Jurkat, Clone E6-1 (cell line): ENCODE data around the gene KLK2. TPM values are rescaled to one million over a fixed set of nuclear protein-coding genes. Genes with fewer than 3 reads are reported as not detected.
A peak's percentile ranks its signal among the peaks of the same experiment; 100 is the strongest.

Source experiments
- DNase-seq: peaks from one replicate; pipeline ENCODE4 v3.0.0-alpha.2; 2011; ENCODE audit warnings: low read depth, low spot score
- H3K4me3 ChIP-seq: 2 replicates; pipeline ENCODE4 v1.5.1; 2011; ENCODE audit warnings: mild to moderate bottlenecking, low read length, control low read depth, moderate library complexity
- polyA plus RNA-seq: library from polyadenylated mRNA; unstranded; fragments of >200 nt; gene quantifications from one replicate; pipeline ENCODE4 v1.2.1, GENCODE V29; 2012; ENCODE audit warnings: missing spikeins; ENCODE audit not compliant: insufficient read length, insufficient read depth

Gene KLK2
- polyA plus RNA-seq, result not detected

- no peak for DNase-seq
- no peak within 1 kb of the TSS for H3K4me3 ChIP-seq
These were observed at the start of gene KLK2 for GRCh38 chr19:50873056-50873455. Gene KLK2, plus strand, starts transcription at chr19:50873439. Its CDS starts 35 bp downstream, at chr19:50873474.

- H3K4me3 ChIP-seq, result no peak overlapping the region
- DNase-seq, result no peak
These were observed 46.6 kb upstream of the KLK2 start for GRCh38 chr19:50826492-50827240.

DNA sequence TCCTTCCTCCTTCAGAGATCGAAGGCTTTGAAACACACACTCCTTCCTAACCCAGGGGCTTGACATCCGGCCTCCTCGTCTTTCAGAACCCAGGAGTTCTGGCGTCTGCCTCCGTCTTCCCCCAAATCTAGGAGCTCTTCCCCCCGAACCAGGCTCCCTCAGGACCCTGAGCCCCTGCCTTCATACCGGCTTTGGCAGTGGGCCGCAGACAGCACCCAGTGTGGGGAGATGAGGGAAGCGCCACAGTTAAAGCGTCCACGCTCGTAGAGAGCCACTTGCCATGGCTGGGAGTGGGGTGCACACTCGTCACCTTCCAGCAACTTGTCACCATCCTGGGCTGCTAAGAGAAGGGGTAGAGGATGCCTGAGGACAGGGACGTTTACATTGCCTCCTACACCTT is 45.8 kb upstream of the KLK2 start:
- no peak overlapping the region for H3K4me3 ChIP-seq
- no peak for DNase-seq

DNA sequence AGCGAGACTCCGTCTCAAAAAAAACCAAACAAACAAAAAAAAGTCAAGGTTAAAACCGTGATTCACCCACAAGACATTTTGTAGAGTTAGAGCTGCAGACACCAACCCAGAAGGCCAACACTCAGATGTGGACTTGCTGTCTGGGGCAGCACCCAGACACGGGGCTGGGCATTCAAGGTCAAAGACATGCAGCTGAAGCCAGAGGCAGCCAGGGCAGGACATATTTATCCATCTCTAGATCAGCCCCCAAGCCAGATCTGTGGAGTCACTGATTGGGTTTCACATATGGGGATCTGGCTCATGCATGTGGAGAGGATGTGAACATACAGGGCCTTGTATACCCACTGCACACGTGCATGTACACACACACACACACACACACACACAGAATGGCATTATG is 43.4 kb upstream of the KLK2 start:
- DNase-seq, result no peak
- H3K4me3 ChIP-seq, result no peak overlapping the region

DNA sequence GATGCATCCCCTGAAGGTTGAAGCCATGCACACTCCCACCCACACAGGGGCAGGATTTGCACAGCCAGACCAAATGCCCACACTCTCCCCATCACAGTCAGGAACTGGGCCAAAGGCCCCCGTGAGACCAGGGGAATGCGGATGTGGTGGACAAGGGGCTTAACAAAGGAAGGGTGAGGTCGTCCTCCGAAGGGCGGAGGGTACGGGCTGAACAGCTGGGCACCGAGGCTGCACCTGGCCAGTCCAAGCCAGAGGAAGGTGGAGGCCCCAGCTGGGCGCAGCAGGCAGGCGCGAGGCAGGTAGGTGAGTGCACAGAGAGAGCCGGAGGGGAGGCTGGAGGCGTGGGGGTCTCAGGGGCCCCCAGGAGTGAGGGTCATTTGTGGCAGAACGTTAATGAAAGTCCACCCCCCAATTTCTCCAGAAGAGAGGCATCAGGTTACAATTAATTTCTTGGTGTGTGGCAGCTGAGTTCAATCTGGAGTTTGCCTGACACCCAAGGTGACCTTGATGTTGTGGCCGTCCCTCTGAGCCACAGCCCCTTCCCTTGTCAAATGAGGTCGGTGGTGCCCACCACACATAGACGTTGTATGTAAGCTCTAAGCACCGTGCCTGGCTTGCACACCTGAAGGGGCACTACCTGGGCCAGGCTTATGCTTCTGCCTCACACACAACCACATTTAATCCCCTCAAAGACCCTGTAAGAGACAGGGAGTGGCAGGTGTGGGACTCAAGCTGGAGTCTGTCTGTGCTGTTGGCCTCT is 42.8 kb upstream of the KLK2 start:
- no peak for DNase-seq

GRCh38 chr19:50831026-50831396 is 42.2 kb upstream of the KLK2 start:
- no peak for DNase-seq
- no peak overlapping the region for H3K4me3 ChIP-seq

More for the DNA sequence above, 42.8 kb upstream of the KLK2 start:
- H3K4me3 ChIP-seq, result no peak overlapping the region

DNA sequence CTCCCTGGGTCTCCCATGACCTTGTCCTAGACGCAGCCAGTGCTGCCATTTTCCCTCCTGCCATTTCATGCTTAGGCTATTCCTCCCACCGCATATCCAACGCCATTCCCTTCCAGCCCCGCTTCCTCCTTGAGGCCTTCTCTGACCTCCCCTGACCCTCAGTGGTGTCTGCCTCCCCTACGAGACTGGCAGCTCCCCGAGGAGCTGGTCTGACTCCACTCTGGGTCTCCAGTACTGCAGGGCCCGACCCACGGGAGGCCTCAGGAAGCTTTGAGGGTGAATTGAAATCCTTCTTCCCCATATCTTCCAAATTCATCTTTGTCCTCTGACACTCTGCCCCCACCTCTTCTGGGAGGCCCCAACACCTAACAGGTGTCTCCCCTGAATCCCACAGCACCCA is 40.6 kb upstream of the KLK2 start:
- no peak overlapping the region for H3K4me3 ChIP-seq
- no peak for DNase-seq

DNA sequence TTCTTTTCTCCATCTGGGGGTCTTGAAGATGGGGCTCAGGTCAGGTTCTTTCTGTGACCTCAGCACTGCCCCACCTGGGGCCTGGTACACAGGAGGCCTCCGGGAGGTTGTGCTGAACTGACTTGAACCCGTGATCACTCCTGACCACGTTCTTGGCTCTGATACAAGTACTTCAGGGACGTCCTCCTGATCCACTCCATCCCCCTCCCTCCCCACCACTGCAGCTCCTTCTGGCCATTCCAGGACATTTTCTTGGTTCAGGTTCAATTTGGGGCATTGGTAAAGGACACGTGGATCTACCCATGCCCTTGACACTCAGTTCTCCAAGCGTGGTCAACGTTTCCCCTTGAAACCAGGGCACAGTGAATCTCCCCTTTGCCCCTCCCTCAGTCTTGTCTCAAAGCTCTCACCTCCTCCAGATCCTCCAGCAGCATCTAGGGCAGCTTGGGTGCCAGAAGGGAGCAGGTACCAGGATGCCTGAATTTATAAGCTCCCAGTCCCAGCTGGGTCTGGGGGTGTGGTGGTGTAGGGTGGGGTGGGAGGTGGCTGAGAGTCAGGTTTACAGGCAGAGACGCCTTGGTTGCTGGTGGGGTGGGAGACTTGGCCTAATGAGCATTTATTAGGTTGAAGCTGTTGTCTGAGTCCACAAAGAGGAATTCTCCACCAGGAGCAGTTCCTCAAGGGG is 40.0 kb upstream of the KLK2 start, which contains the start of gene KLK15:
KLK15 (minus strand) TSS at position 458 of the 685 bp plus-strand sequence. CDS start 2,082 bp downstream, outside the sequence.
- no peak for DNase-seq

GRCh38 chr19:50833802-50834167 is 39.5 kb upstream of the KLK2 start:
- no peak for DNase-seq
- H3K4me3 ChIP-seq, result no peak overlapping the region

More for the DNA sequence above, 40.0 kb upstream of the KLK2 start, which contains the start of gene KLK15:
- H3K4me3 ChIP-seq, result no peak within 1 kb of the TSS

- DNase-seq, result no peak
- H3K4me3 ChIP-seq, result peak overlapping the region; percentile 67
These were observed 38.0 kb upstream of the KLK2 start for GRCh38 chr19:50835103-50835784.

DNA sequence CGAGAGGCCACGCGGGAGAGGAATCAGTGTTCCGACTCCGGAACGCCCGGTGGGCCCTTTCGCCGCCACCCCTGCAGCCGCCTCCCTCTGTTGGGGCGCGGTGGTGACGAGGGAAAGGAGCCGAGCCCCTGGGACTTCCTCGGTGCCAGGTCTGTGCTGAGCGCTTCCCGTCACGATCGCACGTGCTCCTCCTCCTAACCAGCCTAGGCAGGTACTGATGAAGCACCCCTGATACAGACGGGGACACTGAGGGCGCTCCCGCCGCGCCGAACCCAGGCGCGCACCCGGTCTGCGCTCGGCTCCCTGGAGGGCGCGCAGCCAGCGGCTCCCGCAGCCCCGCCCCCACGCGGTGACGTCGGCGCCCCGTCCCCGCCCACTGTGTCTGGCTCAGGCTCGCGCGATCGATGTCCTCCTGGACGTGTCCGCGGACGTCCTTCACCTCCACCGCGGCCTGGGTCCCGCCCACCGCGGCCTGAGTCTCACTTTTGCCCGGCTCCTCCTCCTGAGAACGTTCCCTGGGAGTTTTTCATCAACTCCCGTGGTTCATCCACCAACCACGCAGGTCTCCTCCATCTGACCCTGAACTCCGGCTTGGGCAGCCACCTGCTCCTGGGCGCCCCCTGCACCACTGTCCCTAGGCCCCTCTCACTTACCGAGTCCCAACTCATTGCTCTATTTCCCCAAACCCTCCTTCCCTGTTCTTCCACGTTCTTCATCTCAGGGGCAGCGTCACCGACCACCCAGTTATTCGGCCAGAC is 37.3 kb upstream of the KLK2 start:
- peak overlapping the region; percentile 67 for H3K4me3 ChIP-seq
- DNase-seq, result peak; percentile 49

- no peak for DNase-seq
- H3K4me3 ChIP-seq, result peak overlapping the region; percentile 67; the same call in 1 of the 2 replicates
These were observed 36.6 kb upstream of the KLK2 start for GRCh38 chr19:50836543-50837195.

GRCh38 chr19:50837300-50837699 is 35.9 kb upstream of the KLK2 start:
- no peak overlapping the region for H3K4me3 ChIP-seq
- DNase-seq, result peak; percentile 52

DNA sequence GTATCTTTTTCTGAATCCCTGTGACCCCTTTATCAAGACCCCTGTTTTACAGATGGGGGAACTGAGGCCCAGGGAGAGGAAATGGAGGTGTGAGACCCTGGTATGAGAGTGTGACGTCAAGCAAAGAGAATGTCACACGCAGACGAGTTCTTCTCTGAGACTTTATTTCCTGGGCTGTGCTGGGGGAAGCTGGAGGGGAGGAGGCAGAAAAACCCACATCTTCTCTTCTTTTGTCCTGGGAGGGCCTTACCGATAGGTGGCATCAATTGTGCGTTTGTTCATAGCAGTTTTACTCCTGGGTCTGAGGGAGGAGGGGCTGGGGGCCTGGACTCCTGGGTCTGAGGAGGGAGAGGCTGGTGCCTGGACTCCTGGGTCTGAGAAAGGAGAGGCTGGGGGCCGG is 35.0 kb upstream of the KLK2 start:
- peak; percentile 77 for DNase-seq

DNA sequence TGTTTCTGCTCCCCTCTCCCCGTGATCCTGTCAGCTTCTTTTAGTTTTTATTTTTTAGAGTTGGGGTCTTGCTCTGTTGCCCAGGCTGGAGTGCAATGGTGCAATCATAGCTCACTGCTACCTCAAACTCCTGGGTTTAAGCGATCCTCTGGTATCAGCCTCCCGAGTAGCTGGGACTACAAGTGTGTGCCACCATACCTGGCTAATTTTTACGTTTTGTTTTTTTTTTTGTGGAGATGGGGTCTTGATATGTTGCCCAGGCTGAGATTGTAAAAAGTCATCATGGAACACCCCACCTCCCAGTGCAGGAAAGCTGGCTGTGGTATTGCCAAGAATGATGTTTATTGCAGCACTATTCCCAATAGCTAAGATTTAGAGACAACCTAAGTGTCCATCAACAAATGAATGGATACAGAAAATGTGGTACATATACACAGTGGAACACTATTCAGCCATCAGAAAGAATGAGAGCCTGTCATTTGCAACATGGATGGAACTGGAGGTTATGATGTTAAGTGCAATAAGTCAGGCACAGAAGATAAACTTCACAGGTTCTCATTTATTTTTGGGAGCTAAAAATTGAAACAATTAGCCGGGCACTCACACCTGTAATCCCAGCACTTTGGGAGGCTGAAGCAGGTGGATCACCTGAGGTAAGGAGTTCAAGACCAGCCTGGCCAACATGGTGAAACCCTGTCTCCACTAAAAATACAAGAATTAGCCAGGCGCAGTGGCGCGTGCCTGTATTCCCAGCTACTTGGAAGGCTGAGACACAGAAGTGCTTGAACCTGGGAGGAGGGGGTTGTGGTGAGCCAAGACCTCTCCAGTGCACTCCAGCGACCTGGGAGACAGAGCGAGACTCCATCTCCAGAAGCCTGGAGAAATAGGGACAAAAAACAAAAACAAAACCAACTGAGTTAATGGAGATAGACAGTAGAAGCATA is 33.3 kb upstream of the KLK2 start:
- no peak for DNase-seq
- H3K4me3 ChIP-seq, result no peak overlapping the region

More for the DNA sequence above, 35.0 kb upstream of the KLK2 start:
- H3K4me3 ChIP-seq, result no peak overlapping the region

DNA sequence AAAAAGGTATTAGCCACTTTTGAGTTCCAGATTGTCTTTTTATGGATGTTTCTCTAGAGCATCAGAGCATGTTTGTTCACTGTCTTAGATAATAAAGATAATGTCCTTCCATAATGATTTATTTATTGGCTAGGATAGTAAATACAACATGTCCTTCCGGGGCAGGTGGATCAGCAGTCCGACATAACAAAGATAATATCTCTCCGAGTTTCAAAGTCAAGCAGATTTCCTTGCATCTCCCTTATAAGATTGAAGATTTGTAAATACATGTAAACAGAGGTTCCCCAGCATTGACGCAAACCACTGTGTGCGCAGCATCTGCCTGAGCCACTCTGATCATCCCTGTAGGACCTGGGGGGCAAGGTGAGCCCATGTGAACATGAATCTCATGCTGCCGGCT is 31.1 kb upstream of the KLK2 start:
- DNase-seq, result no peak
- no peak overlapping the region for H3K4me3 ChIP-seq

- no peak for DNase-seq
- H3K4me3 ChIP-seq, result no peak overlapping the region
These were observed 30.0 kb upstream of the KLK2 start for GRCh38 chr19:50843205-50843604.
